MG63 (cell line): ENCODE results near the gene NUP85. TPM values are rescaled to one million over a fixed set of nuclear protein-coding genes. Genes with fewer than 3 reads are reported as not detected.
"Not testable (repeated sequence)": the region's sequence is repeated elsewhere in the genome, so short reads cannot be mapped to it uniquely, and the experiment has no call there.

Experiments
- DNase-seq: peaks from one replicate; pipeline ENCODE4 v3.0.0-alpha.2; 2020
- H3K27me3 ChIP-seq: fragments of 250-450 bp; sonication (Bioruptor Pico); 2 replicates; pipeline ENCODE4 v1.5.1; 2020; ENCODE audit warnings: mild to moderate bottlenecking, moderate library complexity
- H3K36me3 ChIP-seq: fragments of 250-450 bp; sonication (Bioruptor Pico); 2 replicates; pipeline ENCODE4 v1.5.1; 2020; ENCODE audit warnings: mild to moderate bottlenecking, moderate library complexity
- H3K4me3 ChIP-seq: fragments of 250-450 bp; sonication (Bioruptor Pico); 2 replicates; pipeline ENCODE4 v1.5.1; 2020; ENCODE audit warnings: mild to moderate bottlenecking, moderate library complexity
- H3K9me3 ChIP-seq: fragments of 250-450 bp; sonication (Bioruptor Pico); 2 replicates; pipeline ENCODE4 v1.5.1; 2020; ENCODE audit warnings: mild to moderate bottlenecking, moderate library complexity
- total RNA-seq: library from RNA; depleted of rRNA; stranded (reverse); fragments of >200 nt; shearing (Covaris generic); gene quantifications from 2 replicates; pipeline ENCODE4 v1.2.3, GENCODE V29; 2014; ENCODE audit warnings: low replicate concordance; rRNA removed

The NUP85 gene, protein sequence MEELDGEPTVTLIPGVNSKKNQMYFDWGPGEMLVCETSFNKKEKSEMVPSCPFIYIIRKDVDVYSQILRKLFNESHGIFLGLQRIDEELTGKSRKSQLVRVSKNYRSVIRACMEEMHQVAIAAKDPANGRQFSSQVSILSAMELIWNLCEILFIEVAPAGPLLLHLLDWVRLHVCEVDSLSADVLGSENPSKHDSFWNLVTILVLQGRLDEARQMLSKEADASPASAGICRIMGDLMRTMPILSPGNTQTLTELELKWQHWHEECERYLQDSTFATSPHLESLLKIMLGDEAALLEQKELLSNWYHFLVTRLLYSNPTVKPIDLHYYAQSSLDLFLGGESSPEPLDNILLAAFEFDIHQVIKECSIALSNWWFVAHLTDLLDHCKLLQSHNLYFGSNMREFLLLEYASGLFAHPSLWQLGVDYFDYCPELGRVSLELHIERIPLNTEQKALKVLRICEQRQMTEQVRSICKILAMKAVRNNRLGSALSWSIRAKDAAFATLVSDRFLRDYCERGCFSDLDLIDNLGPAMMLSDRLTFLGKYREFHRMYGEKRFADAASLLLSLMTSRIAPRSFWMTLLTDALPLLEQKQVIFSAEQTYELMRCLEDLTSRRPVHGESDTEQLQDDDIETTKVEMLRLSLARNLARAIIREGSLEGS
- total RNA-seq, result 75.0 and 100 TPM in 2 replicates

DNA sequence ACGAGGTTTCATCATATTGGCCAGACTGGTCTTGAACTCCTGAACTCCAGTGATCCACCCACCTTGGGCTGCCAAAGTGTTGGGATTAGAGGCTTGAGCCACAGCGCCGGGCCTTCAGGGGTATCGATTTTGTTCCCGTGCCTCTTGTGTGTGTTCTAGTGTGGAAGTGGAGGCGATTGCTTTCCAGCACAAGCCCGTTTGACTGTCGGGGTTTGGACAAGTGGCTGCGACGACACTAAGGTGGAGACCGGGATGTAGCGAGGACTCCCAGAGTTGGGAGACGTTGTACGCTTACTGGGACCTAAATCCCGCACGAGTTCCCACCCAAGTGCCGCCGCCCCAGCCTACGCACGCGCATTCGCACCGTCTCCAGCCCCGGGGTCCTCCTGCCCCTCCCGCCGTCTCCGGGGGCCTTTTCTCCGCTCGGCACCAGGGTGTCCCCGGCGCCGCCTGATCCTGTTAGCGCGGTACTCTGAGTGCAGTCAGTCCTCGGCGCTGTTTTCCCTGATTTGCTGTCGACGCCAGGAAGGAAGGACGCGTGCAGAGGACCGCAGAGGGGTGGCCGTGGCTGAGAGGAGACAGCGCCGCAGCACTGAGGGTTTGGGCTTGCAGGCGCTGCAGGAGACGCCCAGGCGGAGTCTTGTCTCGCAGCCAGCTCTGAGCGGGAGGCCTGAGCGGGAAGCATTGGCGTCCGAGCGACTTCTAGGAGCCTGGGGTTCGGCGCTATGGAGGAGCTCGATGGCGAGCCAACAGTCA lies at the start of gene NUP85:
Gene NUP85, plus strand, starts transcription at position 643 of the 756 bp plus-strand sequence. Its CDS starts 83 bp downstream, at position 726.
- peaks cover 23% of the 10 kb centered on the region for H3K36me3 ChIP-seq

DNA sequence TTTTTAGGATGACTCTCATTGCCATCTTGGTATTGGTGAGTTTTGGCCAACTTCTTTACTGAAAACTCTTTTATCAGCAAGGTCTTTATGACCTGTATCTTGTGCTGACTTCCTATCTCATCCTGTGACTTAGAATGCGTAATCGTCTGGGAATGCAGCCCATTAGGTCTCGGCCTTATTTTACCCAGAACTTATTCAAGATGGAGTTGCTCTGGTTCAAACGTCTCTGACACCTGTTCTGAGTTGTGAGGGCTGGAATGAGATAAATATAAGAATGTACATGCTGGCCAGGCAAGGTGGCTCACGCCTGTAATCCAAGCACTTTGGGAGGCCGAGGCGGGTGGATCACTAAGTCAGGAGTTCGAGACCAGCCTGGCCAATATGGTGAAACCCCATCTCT lies 47.0 kb upstream of the NUP85 start:
- peaks cover 46% of the 10 kb centered on the region for H3K36me3 ChIP-seq
- not testable (repeated sequence) for H3K4me3 ChIP-seq, DNase-seq

More for the DNA sequence above, at the start of gene NUP85:
- no peaks in the 10 kb centered on the region for H3K27me3 ChIP-seq
- H3K9me3 ChIP-seq, result no peaks in the 10 kb centered on the region
- H3K4me3 ChIP-seq, result peak within 1 kb of the TSS; percentile 90
- peak; percentile 97 for DNase-seq

DNA sequence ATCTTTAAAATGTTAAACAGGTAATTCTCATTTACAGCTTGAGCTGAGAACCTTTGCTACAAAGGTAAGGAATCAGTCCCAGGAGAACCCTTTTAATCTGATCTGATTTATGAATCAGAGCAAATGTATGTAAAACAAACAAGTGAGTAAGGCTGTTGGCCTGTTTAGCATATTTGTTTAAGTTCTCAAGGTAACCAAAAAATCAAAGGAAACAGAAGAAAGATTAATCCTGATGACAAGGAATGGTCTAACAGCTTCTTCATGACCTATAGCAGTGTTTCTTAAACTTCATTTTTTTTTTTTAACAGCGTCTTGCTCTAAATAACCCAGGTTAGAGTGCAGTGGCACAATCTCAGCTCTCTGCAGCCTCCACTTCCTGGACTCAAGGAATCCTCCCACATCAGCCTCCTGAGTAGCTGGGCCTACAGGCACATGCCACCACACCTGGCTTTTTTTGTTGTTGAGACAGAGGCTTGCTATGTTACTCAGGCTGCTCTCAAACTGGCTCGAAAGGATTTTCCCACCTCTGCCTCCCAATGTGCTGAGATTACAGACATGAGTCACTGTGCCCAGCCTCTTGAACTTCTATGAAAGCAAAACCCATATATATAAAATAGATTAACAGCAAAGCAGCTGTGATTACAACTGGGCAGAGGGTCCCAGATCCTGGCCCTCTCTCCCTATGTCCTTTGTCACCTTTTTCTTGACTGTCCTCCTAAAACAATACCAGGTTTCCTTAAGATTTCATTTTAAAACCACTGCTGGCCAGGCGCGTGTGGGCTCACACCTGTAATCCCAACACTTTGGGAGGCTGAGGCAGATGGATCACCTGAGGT lies 46.1 kb upstream of the NUP85 start:
- DNase-seq, result peak; percentile 39
- Histone ChIP-seq H3K27me3 (no peaks in the 10 kb centered on the region), H3K4me3 (no peak overlapping the region), H3K9me3 (no peaks in the 10 kb centered on the region), H3K36me3 (peaks cover 51% of the 10 kb centered on the region)

More for the DNA sequence above, 47.0 kb upstream of the NUP85 start:
- H3K9me3 ChIP-seq, H3K27me3 ChIP-seq: not testable (repeated sequence)

DNA sequence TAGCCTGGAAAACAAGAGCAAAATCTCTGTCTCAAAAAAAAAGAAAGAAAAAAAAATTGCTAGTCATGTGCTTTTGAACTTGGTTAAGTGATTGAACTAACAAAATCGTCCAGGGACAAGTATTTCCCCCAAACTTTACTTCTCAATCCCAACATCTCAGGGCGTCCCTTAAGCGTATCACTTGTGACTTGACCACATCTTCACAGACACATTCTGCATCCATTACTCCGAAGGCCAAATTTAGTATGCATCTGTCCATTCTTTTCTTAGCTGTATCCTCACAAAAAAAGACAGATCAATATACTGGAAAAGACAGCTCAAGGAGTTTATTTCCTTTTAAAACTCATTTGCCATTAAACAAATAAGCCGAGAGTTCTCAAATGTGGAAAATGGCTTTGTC lies 45.3 kb upstream of the NUP85 start:
- H3K4me3 ChIP-seq, result no peak overlapping the region
- no peak for DNase-seq
- H3K36me3 ChIP-seq, result peaks cover 55% of the 10 kb centered on the region

DNA sequence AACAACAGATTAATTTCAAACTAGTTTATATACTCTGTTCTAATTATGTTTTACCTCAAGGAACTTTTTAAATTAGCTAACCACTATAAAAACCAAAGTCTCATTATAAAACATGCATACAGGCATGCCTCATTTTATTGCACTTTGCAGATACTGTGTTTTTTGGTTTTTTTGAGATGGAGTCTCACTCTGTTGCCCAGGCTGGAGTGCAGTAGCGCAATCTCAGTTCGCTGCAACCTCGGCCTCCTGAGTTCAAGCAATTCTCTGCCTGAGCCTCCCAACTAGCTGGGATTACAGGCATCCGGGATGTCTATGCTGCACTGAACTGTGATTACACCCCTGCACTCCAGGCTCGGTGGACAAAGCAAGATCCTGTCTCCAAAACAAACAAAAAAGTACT lies 42.4 kb upstream of the NUP85 start:
- no peak for DNase-seq
- Histone ChIP-seq H3K36me3 (peaks cover 67% of the 10 kb centered on the region), H3K4me3 (no peak overlapping the region), H3K27me3 (no peaks in the 10 kb centered on the region), H3K9me3 (no peaks in the 10 kb centered on the region)

More for the DNA sequence above, 45.3 kb upstream of the NUP85 start:
- no peaks in the 10 kb centered on the region for H3K9me3 ChIP-seq
- no peaks in the 10 kb centered on the region for H3K27me3 ChIP-seq

DNA sequence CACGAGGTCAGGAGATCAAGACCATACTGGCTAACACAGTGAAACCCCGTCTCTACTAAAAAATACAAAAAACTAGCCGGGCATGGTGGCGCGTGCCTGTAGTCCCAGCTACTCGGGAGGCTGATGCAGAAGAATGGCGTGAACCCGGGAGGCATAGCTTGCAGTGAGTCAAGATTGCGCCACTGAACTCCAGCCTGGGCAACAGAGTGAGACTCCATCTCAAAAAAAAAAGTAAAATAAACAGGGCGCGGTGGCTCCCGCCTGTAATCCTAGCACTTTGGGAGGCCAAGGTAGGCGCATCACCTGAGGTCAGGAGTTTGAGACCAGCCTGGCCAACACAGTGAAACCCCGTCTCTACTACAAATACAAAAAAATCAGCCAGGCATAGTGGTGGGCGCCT lies 40.9 kb upstream of the NUP85 start:
- not testable (repeated sequence) for H3K4me3 ChIP-seq, H3K9me3 ChIP-seq, H3K27me3 ChIP-seq, DNase-seq
- H3K36me3 ChIP-seq, result peaks cover 75% of the 10 kb centered on the region

DNA sequence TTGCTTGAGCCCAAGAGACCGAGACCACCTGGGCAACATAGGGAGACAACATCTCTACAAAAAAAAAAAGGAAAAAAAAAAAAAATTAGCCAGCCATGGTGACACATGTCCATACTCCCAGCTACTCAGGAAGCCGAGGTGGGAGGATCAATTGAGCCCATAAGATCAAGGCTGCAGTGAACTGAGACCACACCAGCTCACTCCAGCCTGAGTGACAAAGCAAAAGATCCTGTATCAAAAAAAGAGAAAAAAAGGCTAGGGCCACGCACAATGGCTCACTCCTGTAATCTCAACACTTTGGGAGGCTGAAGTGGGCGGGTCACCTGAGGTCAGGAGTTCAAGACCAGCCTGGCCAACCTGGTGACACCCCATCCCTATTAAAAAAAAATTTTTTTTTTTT lies 36.5 kb upstream of the NUP85 start:
- H3K36me3 ChIP-seq, result peaks cover 86% of the 10 kb centered on the region
- H3K4me3 ChIP-seq, result no peak overlapping the region
- no peaks in the 10 kb centered on the region for H3K27me3 ChIP-seq
- H3K9me3 ChIP-seq, result no peaks in the 10 kb centered on the region
- DNase-seq, result no peak

DNA sequence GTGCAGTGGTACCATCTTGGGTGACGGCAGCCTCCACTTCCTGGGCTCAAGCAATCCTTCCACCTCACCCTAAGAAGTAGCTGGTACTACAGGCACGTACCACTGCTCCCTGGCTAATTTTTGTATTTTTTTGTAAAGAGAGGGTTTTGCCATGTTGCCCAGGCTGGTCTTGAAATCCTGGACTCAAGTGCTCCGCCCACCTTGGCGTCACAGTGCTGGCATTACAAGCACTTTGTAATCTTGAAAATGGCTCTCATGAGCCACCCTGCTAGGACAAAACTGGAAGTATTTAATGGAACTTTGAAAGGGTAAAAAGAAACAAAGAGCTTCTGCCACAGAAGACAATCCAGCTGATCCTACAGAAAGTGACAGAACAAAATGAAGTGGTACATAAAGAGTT lies 32.0 kb upstream of the NUP85 start:
- Histone ChIP-seq H3K9me3 (no peaks in the 10 kb centered on the region), H3K4me3 (no peak overlapping the region), H3K36me3 (peaks cover 92% of the 10 kb centered on the region), H3K27me3 (no peaks in the 10 kb centered on the region)
- DNase-seq, result no peak

DNA sequence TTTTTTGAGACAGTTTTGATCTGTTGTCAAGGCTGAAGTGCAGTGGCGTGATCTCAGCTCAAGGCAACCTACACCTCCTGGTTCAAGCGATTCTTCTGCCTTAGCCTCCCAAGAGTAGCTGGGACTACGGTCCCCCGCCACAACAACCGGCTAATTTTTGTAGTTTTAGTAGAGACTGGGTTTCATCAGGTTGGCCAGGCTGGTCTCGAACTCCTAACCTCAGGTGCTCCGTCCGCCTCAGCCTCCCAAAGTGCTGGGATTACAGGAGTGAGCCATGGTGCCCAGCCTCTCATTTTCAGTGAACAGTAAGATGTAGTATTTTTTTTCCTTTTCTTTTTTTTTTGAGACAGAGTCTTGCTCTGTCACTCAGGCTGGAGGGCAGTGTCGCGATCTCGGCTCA lies 30.5 kb upstream of the NUP85 start:
- DNase-seq, result no peak
- H3K36me3 ChIP-seq, result peaks cover 94% of the 10 kb centered on the region
- H3K27me3 ChIP-seq, result no peaks in the 10 kb centered on the region
- H3K9me3 ChIP-seq, result no peaks in the 10 kb centered on the region
- no peak overlapping the region for H3K4me3 ChIP-seq

DNA sequence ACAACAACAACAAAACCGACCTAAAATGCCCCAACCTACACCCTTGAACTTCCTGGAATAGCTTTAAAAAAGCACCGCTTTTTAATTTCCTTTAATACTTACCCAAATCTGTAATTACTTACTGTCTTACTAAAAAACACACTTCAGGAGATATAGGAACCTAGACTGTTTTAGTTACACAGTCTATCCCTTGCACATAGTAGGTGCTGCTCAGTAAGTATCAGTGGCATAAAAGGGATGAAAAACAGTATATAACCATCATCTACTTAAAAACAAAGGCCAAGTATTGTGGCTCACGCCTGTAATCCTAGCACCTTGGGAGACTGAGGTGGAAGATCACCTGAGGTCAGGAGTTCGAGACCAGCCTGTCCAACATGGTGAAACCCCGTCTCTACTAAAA lies 28.9 kb upstream of the NUP85 start:
- no peaks in the 10 kb centered on the region for H3K27me3 ChIP-seq
- no peaks in the 10 kb centered on the region for H3K9me3 ChIP-seq
- no peak overlapping the region for H3K4me3 ChIP-seq
- H3K36me3 ChIP-seq, result peaks cover 94% of the 10 kb centered on the region
- DNase-seq, result no peak

DNA sequence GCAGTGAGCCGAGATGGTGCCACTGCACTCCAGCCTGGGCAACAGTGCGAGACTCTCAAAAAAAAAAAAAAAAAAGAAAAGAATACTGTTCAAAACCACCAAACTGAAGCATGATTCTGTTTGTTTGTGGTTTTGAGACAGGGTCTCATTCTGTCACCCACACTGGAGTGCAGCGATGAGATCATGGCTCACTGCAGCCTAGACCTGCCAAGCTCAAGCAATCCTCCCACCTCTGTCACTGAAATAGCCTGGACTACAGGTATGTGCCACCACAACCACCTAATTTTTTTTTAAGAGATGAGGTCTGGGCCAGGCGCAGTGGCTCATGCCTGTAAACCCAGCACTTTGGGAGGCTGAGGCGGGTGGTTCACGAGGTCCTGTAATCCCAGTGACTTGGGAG lies 27.0 kb upstream of the NUP85 start:
- DNase-seq, result no peak
- H3K27me3 ChIP-seq, result no peaks in the 10 kb centered on the region
- no peak overlapping the region for H3K4me3 ChIP-seq
- no peaks in the 10 kb centered on the region for H3K9me3 ChIP-seq
- H3K36me3 ChIP-seq, result peaks cover 81% of the 10 kb centered on the region

DNA sequence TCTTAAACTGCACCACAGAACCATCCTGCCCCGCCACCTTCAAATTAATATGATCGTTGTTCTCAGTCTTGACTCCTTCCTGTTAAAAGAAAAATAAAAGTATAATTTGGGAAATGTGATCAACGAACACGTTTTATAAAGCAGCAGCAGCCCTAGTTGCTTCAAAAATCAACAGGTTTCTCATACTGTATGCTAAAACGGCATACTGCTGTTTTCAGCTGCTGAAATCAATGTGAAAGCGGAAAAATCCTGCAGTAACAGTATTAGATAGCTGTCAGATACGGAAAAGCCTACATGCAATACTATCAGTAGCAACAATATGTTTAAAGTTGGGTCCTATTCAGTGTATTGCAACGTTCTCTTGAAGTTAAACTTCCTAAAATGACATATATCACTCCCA lies 24.4 kb upstream of the NUP85 start:
- peak overlapping the region; percentile 84 for H3K4me3 ChIP-seq
- H3K36me3 ChIP-seq, result peaks cover 54% of the 10 kb centered on the region
- no peak for DNase-seq

DNA sequence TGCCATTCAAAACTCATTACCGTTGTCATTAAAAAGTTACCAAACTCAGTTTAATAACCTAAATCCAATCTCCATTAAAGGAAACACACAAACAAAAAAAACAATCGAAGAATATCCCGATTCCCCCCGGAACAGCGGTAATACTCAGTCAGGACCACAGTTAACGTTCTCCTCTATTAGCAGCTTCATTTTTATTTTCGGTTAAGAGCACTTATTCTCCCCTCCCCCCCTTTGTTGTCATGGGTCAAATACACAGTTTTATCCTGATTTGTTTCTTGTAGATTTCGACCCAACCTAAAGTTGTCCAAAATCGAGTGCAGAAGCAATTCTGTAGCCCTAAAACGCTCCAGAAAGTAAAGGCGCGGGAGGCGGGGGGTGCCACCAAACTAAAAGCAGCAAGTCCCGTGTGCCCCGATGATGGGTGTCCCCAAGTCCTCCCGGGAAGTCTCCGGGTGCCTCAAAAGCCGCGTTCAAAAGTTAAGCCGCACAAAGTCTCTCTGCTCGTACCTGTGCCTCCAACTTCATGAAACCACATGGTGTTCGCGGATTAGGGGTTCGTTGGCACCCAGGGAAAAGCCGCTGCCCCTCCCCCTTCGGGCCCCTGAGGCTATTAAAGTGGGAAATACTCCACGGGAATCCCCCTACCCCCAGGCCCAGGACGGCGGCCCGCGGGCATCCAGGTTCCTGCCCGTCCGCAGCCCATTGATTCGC lies 23.7 kb upstream of the NUP85 start:
- Histone ChIP-seq H3K27me3 (no peaks in the 10 kb centered on the region), H3K36me3 (peaks cover 48% of the 10 kb centered on the region), H3K9me3 (no peaks in the 10 kb centered on the region), H3K4me3 (peak overlapping the region; percentile 84)
- DNase-seq, result no peak

More for the DNA sequence above, 24.4 kb upstream of the NUP85 start:
- no peaks in the 10 kb centered on the region for H3K9me3 ChIP-seq
- H3K27me3 ChIP-seq, result no peaks in the 10 kb centered on the region

DNA sequence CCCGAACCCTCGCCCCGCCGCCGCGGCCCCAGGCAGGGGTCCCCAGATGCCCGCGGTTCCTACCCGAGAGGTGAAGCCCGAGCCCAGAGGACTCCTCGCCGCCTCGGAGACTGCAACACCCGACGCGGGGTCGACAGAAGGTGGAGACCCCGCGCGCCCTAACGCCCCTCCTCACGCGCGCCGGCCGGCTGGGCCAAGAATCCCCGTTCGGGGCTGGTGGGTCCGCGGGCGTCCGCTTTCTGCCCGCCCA lies 23.2 kb upstream of the NUP85 start:
- no peak for DNase-seq
- H3K4me3 ChIP-seq, result peak overlapping the region; percentile 84
- H3K36me3 ChIP-seq, result peaks cover 43% of the 10 kb centered on the region
- H3K9me3 ChIP-seq, result no peaks in the 10 kb centered on the region
- H3K27me3 ChIP-seq, result no peaks in the 10 kb centered on the region

DNA sequence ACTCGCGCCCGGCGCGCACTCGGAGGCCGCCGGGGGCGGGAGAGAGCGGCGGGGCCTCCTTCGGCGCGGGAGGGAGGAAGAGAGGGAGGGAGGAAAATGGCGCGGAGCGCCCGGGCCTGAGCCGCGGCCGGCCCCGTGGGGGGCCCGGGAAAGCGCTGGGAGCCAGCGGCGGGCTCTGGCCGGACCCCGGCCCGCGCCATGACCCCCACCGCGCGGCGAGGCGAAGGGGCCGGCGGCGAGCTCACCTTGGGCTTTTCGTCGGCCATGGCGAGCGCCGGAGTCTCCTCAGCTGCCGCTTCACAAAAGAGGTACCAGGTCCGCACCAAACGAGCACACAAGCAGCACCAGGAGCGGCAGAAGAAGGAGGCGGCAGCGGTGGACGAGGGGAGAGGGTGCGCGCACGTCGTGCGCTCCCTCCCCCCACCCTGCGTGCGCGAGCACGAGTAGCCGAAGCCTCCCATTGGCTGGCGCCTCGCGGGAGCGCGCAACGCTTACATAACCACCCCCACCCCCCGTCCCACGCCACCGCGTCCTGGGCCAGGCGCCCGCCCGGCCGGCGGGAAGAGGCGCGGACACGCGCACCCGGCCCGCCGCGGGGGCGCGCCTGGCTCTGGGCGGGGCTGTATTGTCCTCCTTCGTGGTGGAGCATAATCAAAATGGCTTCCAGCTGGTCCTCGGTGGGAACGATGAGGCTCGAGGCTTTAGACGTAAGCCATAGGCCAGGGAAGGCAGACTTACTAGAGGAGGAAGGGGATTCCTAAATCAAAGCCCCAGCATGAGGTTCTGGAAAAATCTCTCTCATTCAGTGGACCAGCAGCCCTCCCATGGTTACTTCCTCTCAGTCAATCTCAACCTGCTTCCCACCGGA lies 22.7 kb upstream of the NUP85 start, which contains the start of gene SUMO2:
Gene SUMO2, minus strand, starts transcription at position 391 of the 868 bp plus-strand sequence. Its CDS starts 125 bp downstream, at position 266.
- H3K9me3 ChIP-seq, result no peaks in the 10 kb centered on the region
- H3K27me3 ChIP-seq, result no peaks in the 10 kb centered on the region
- peak within 1 kb of the TSS; percentile 84 for H3K4me3 ChIP-seq
- DNase-seq, result peak; percentile 93
- peaks cover 39% of the 10 kb centered on the region for H3K36me3 ChIP-seq
